Kidney tubule cell (primary cell): ENCODE results near the gene ZNF534.
"Not testable (repeated sequence)": the region's sequence is repeated elsewhere in the genome, so short reads cannot be mapped to it uniquely, and the experiment has no call there.

Experiments
- DNase-seq: peaks from one replicate; pipeline ENCODE4 v3.0.0-alpha.2; 2018; ENCODE audit warnings: low spot score

ZNF534 gene

DNA sequence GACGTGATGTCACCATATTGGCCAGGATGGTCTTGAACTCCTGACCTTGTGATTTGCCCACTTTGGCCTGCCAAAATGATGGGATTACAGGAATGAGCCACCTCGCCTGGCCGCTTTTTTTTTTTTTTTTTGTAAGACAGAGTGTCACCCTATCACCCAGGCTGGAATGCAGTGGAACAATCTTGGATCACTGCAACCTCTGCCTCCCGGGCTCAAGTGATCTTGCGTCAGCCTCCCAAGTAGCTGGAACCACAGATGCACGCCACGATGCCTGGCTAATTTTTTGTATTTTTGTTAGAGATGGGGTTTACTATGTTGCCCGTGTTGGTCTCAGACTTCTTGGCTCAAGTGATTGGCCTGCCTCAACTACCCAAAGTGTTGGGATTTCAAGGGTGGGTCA is 69.6 kb downstream of the ZNF534 start:
- no peak for DNase-seq

DNA sequence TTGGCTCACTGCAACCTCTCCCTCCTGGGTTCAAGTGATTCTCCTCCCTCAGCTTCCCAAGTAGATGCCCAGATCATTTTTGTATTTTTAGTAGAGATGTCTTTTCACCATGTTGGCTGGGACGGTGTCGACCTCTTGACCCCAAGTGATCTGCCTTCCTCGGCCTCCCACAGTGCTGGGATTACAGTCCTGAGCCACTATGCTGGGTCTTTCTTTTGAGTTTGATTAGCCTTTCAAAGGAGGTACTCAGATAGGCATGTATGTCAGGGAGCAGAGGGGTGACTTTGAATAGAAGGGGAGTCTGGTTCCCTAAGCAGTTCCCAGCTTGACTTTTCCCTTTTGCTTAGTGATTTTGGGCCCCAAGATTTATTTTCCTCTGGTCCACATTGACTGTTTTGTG is 71.5 kb downstream of the ZNF534 start:
- DNase-seq = not testable (repeated sequence)

- DNase-seq = not testable (repeated sequence)
Observed at GRCh38 chr19:52500991-52501390, 72.0 kb downstream of the ZNF534 start.
